ENCODE data around the gene PTGES2.

DNA sequence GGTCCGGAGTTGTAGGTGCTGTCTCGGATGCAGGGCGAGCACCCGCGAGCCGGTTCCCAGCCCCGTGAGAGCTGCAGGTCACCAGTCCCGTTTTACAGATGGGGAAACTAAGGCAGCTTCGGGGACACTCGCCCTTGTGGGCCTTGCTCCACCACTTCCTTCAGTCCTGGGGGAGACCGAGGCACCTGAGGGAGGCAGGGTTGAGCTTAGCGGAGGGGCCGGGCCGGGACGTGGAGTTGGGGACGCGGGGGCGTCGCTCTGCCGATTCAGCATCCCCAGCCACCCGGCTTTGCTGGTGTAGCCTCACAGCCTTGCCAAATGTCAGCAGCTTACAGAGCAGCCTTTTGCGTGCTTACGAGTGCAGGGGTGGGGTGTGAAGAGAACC is 33.1 kb upstream of the PTGES2 start:
- TF ChIP-seq, protein P1, sequence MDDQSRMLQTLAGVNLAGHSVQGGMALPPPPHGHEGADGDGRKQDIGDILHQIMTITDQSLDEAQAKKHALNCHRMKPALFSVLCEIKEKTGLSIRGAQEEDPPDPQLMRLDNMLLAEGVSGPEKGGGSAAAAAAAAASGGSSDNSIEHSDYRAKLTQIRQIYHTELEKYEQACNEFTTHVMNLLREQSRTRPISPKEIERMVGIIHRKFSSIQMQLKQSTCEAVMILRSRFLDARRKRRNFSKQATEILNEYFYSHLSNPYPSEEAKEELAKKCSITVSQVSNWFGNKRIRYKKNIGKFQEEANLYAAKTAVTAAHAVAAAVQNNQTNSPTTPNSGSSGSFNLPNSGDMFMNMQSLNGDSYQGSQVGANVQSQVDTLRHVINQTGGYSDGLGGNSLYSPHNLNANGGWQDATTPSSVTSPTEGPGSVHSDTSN (CRISPR knock-in tag; IDR thresholded peaks at IDR 0.05; ENCODE audit: borderline replicate concordance): no peak
- TF ChIP-seq, protein P2, sequence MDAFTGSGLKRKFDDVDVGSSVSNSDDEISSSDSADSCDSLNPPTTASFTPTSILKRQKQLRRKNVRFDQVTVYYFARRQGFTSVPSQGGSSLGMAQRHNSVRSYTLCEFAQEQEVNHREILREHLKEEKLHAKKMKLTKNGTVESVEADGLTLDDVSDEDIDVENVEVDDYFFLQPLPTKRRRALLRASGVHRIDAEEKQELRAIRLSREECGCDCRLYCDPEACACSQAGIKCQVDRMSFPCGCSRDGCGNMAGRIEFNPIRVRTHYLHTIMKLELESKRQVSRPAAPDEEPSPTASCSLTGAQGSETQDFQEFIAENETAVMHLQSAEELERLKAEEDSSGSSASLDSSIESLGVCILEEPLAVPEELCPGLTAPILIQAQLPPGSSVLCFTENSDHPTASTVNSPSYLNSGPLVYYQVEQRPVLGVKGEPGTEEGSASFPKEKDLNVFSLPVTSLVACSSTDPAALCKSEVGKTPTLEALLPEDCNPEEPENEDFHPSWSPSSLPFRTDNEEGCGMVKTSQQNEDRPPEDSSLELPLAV (CRISPR knock-in tag; conservative IDR thresholded peaks at IDR 0.05; ENCODE audit: low read depth): no peak
- TF ChIP-seq HCFC1 (IDR thresholded peaks at IDR 0.05; ENCODE audit: low read depth, low read length): no peak
- no peak for TF ChIP-seq JUND (CRISPR knock-in tag; IDR thresholded peaks at IDR 0.05)
- TF ChIP-seq ZNF235 (CRISPR knock-in tag; IDR thresholded peaks at IDR 0.05; ENCODE audit: borderline replicate concordance): no peak
- TF ChIP-seq ISX (CRISPR knock-in tag; conservative IDR thresholded peaks at IDR 0.05): no peak
